Measurements from ENCODE around the gene MIP. TPM values are rescaled to one million over a fixed set of nuclear protein-coding genes. Genes with fewer than 3 reads are reported as not detected.
"Not testable (repeated sequence)": the region's sequence is repeated elsewhere in the genome, so short reads cannot be mapped to it uniquely, and the experiment has no call there.

Gene MIP
- total RNA-seq, result not detected

GRCh38 chr12:56454557-56454956, at the start of gene MIP:
TSS of gene MIP (minus strand) at chr12:56454657. CDS start at chr12:56454613, 44 bp downstream.
- no peaks in the 10 kb centered on the region for H3K27me3 ChIP-seq
- no peak within 1 kb of the TSS for H3K27ac ChIP-seq
- H3K36me3 ChIP-seq, result no peaks in the 10 kb centered on the region
- no peaks in the 10 kb centered on the region for H3K9me3 ChIP-seq
- no peak within 1 kb of the TSS for H3K4me3 ChIP-seq
- in situ Hi-C loops (cut with MboI; ENCODE audit: low sequenced_read_pairs in 4 of 4) (loop anchor here in 1 of 4 donors (25.0 kb wide), 1 partner anchor 267 kb away; the partner anchor contains the start of gene SMARCC2), intact Hi-C loops (cut with DNase I; ENCODE audit: low total_unique reads) (no loop called here)
- ATAC-seq (no peak), DNase-seq (no peak)
- peaks cover 3 to 4% of the 10 kb centered on the region in 2 donors for H3K4me1 ChIP-seq
- no peak for TF ChIP-seq POLR2A (IDR thresholded peaks at IDR 0.05)
- TF ChIP-seq, protein P1, sequence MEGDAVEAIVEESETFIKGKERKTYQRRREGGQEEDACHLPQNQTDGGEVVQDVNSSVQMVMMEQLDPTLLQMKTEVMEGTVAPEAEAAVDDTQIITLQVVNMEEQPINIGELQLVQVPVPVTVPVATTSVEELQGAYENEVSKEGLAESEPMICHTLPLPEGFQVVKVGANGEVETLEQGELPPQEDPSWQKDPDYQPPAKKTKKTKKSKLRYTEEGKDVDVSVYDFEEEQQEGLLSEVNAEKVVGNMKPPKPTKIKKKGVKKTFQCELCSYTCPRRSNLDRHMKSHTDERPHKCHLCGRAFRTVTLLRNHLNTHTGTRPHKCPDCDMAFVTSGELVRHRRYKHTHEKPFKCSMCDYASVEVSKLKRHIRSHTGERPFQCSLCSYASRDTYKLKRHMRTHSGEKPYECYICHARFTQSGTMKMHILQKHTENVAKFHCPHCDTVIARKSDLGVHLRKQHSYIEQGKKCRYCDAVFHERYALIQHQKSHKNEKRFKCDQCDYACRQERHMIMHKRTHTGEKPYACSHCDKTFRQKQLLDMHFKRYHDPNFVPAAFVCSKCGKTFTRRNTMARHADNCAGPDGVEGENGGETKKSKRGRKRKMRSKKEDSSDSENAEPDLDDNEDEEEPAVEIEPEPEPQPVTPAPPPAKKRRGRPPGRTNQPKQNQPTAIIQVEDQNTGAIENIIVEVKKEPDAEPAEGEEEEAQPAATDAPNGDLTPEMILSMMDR (IDR thresholded peaks at IDR 0.05 in 4 of 5, conservative IDR thresholded peaks at IDR 0.05 in 1 of 5), result no peak

DNA sequence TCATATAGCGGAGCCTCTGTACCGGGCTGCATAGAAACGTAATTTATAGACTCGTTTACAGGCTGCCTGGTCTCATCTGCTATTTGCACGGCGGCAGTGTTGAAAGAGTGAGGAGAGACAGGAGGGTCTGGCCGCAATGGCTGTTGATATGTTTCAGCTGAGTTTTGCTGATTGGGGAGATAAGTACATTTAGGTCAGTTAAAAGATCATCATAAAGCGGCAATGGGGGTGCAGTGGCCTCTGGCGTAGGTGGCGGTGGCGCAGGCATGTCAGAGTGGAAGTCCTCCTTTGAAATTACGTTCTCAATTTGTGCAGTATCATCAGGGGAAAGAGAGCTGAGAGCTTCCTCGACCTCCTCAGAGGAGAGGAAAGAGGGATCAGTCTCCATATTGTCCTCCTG, 45.4 kb upstream of the MIP start:
- ATAC-seq; H3K27ac ChIP-seq; H3K36me3 ChIP-seq; H3K4me1 ChIP-seq; intact Hi-C loops (cut with DNase I; ENCODE audit: low total_unique reads); in situ Hi-C loops (cut with MboI; ENCODE audit: low sequenced_read_pairs in 4 of 4); DNase-seq; H3K4me3 ChIP-seq; H3K27me3 ChIP-seq; H3K9me3 ChIP-seq: not testable (repeated sequence)

DNA sequence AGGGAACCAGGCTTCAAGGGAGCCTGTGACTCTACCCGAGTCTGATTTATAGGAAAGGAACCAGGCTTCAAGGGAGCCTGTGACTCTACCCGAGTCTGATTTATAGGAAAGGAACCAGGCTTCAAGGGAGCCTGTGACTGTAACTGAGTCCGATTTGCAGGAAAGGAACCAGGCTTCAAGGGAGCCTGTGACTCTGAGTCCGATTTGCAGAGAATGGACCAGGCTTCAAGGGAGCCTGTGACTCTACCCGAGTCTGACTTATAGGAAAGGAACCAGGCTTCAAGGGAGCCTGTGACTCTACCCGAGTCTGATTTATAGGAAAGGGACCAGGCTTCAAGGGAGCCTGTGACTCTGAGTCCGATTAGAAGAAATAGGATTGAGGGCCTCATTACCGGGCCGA, 45.0 kb upstream of the MIP start:
- in situ Hi-C loops (cut with MboI; ENCODE audit: low sequenced_read_pairs in 4 of 4); intact Hi-C loops (cut with DNase I; ENCODE audit: low total_unique reads); H3K36me3 ChIP-seq: not testable (repeated sequence)

GRCh38 chr12:56498126-56498902, 43.9 kb upstream of the MIP start:
- H3K4me3 ChIP-seq; in situ Hi-C loops (cut with MboI; ENCODE audit: low sequenced_read_pairs in 4 of 4); DNase-seq; intact Hi-C loops (cut with DNase I; ENCODE audit: low total_unique reads); H3K9me3 ChIP-seq; H3K27me3 ChIP-seq; ATAC-seq; H3K27ac ChIP-seq; H3K4me1 ChIP-seq; H3K36me3 ChIP-seq: not testable (repeated sequence)

More for the DNA sequence above, 45.0 kb upstream of the MIP start:
- H3K27ac ChIP-seq, H3K27me3 ChIP-seq, DNase-seq, H3K9me3 ChIP-seq, H3K4me1 ChIP-seq, ATAC-seq, H3K4me3 ChIP-seq: not testable (repeated sequence)

- H3K4me3 ChIP-seq; in situ Hi-C loops (cut with MboI; ENCODE audit: low sequenced_read_pairs in 4 of 4); intact Hi-C loops (cut with DNase I; ENCODE audit: low total_unique reads); H3K27ac ChIP-seq; H3K4me1 ChIP-seq; H3K27me3 ChIP-seq; H3K9me3 ChIP-seq; ATAC-seq; H3K36me3 ChIP-seq: not testable (repeated sequence)
- peak in 1 of 2 donors; percentile 50 for DNase-seq
- TF ChIP-seq, protein P1 (IDR thresholded peaks at IDR 0.05 in 4 of 5, conservative IDR thresholded peaks at IDR 0.05 in 1 of 5), result peak in 2 of 5 experiments; percentile 31 to 43
These were observed 42.2 kb upstream of the MIP start for GRCh38 chr12:56496704-56497103.

- H3K27me3 ChIP-seq, result peaks cover 15 to 27% (median 22%) of the 10 kb centered on the region in 3 donors
- intact Hi-C loops (cut with DNase I; ENCODE audit: low total_unique reads); ATAC-seq; H3K36me3 ChIP-seq; H3K27ac ChIP-seq; DNase-seq; H3K4me3 ChIP-seq; H3K4me1 ChIP-seq; H3K9me3 ChIP-seq; in situ Hi-C loops (cut with MboI; ENCODE audit: low sequenced_read_pairs in 4 of 4): not testable (repeated sequence)
These were observed 40.0 kb upstream of the MIP start for GRCh38 chr12:56494481-56494880.

GRCh38 chr12:56494106-56494415, 39.6 kb upstream of the MIP start:
- intact Hi-C loops (cut with DNase I; ENCODE audit: low total_unique reads); H3K36me3 ChIP-seq; DNase-seq; ATAC-seq; in situ Hi-C loops (cut with MboI; ENCODE audit: low sequenced_read_pairs in 4 of 4); H3K9me3 ChIP-seq; H3K4me1 ChIP-seq; H3K4me3 ChIP-seq; H3K27ac ChIP-seq: not testable (repeated sequence)
- peaks cover 16 to 31% (median 25%) of the 10 kb centered on the region in 3 donors for H3K27me3 ChIP-seq

DNA sequence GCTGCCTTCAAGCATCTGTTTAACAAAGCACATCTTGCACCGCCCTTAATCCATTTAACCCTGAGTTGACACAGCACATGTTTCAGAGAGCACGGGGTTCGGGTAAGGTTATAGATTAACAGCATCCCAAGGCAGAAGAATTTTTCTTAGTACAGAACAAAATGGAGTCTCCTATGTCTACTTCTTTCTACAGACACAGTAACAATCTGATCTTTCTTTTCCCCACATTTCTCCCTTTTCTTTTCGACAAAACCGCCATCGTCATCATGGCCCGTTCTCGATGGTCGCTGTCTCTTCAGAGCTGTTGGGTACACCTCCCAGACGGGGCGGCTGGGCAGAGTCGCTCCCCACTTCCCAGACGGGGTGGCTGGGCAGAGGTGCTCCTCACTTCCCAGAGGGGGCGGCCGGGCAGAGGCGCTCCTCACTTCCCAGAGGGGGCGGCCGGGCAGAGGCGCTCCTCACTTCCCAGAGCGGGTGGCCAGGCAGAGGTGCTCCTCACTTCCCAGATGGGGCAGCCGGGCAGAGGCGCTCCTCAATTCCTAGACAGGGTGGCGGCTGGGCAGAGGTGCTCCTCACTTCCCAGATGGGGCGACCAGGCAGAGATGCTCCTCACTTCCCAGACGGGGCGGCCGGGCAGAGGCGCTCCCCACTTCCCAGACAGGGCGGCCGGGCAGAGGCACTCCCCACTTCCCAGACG, 39.1 kb upstream of the MIP start:
- H3K36me3 ChIP-seq; H3K4me3 ChIP-seq; ATAC-seq; intact Hi-C loops (cut with DNase I; ENCODE audit: low total_unique reads); in situ Hi-C loops (cut with MboI; ENCODE audit: low sequenced_read_pairs in 4 of 4); DNase-seq; H3K27ac ChIP-seq; H3K9me3 ChIP-seq; H3K4me1 ChIP-seq: not testable (repeated sequence)
- peaks cover 16 to 36% (median 28%) of the 10 kb centered on the region in 3 donors for H3K27me3 ChIP-seq

Data from gastrocnemius medialis (tissue), 4 donors.